Measurements from ENCODE around the gene GPR137. TPM values are rescaled to one million over a fixed set of nuclear protein-coding genes. Genes with fewer than 3 reads are reported as not detected.

The GPR137 gene
- total and polyA plus RNA-seq, 4 donors: 6.7 to 22.2 (median 9.0) TPM

- H3K27me3 ChIP-seq (ENCODE audit: control insufficient read depth in 4 of 4, insufficient read depth in 4 of 4, low read length in 3 of 4): no peaks in the 10 kb centered on the region
- peaks cover 0 to 9% (median 3%) of the 10 kb centered on the region in 4 donors for H3K36me3 ChIP-seq (ENCODE audit: control insufficient read depth in 4 of 4, insufficient read depth in 3 of 4, low read depth in 1 of 4, low read length in 3 of 4)
- no peaks in the 10 kb centered on the region for H3K9me3 ChIP-seq (ENCODE audit: control insufficient read depth in 4 of 4, low read length in 3 of 4)
- DNase-seq (ENCODE audit: low spot score): no peak
- H3K4me3 ChIP-seq (ENCODE audit: low read depth in 1 of 3, low read length in 3 of 3): no peak overlapping the region
- peaks cover 5 to 36% (median 28%) of the 10 kb centered on the region in 4 donors for H3K4me1 ChIP-seq (ENCODE audit: control insufficient read depth in 4 of 4, insufficient read depth in 4 of 4, low read length in 3 of 4)
- no peak for TF ChIP-seq FOXA1 (IDR thresholded peaks at IDR 0.05)
- no peak for TF ChIP-seq REST (IDR thresholded peaks at IDR 0.05)
- TF ChIP-seq RAD21 (IDR thresholded peaks at IDR 0.05): no peak
- TF ChIP-seq GABPA (IDR thresholded peaks at IDR 0.05 in 1 of 2, conservative IDR thresholded peaks at IDR 0.05 in 1 of 2): no peak
- 88% methylated on average over 8 of the region's 8 CpGs for WGBS
- no peak overlapping the region for H3K9ac ChIP-seq (ENCODE audit: low read depth in 1 of 2, low read length in 2 of 2)
- H3K27ac ChIP-seq (ENCODE audit: low read depth in 1 of 2, low read length in 2 of 2): no peak overlapping the region
Observed at GRCh38 chr11:64253043-64253442, 32.6 kb upstream of the GPR137 start.

- Histone ChIP-seq H3K9me3 (ENCODE audit: control insufficient read depth in 4 of 4, low read length in 3 of 4) (no peaks in the 10 kb centered on the region), H3K4me3 (ENCODE audit: low read depth in 1 of 3, low read length in 3 of 3) (no peak overlapping the region), H3K4me1 (ENCODE audit: control insufficient read depth in 4 of 4, insufficient read depth in 4 of 4, low read length in 3 of 4) (peaks cover 5 to 34% (median 27%) of the 10 kb centered on the region in 4 donors), H3K9ac (ENCODE audit: low read depth in 1 of 2, low read length in 2 of 2) (no peak overlapping the region), H3K36me3 (ENCODE audit: control insufficient read depth in 4 of 4, insufficient read depth in 3 of 4, low read depth in 1 of 4, low read length in 3 of 4) (peaks cover 0 to 11% (median 3%) of the 10 kb centered on the region in 4 donors), H3K27me3 (ENCODE audit: control insufficient read depth in 4 of 4, insufficient read depth in 4 of 4, low read length in 3 of 4) (no peaks in the 10 kb centered on the region), H3K27ac (ENCODE audit: low read depth in 1 of 2, low read length in 2 of 2) (no peak overlapping the region)
- 71% methylated on average over 5 of the region's 5 CpGs for WGBS
- no peak for DNase-seq (ENCODE audit: low spot score)
- TF ChIP-seq FOXA2 (IDR thresholded peaks at IDR 0.05): no peak
Observed at GRCh38 chr11:64253481-64253880, 32.2 kb upstream of the GPR137 start.

DNA sequence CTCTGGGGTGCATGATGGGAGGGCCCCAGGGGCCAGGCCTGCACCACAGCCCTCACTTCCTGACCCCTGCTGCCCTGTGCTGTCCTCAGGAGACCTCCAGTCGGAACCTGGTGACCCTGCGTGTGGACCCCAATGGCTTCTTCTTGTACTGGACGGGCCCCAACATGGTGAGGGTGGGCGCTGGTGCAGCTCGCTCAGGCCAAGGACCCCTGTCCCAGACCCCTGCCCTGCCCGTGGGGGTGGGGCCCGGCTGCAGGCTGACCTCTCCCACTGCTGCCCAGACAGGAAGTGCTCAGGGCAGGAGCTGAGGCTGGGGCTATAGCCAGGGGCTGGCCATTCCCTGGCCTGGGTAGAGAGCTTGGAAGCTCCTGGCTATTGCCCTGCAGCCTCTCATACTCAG lies 31.3 kb upstream of the GPR137 start:
- Histone ChIP-seq H3K9ac (ENCODE audit: low read depth in 1 of 2, low read length in 2 of 2) (no peak overlapping the region), H3K9me3 (ENCODE audit: control insufficient read depth in 4 of 4, low read length in 3 of 4) (no peaks in the 10 kb centered on the region), H3K36me3 (ENCODE audit: control insufficient read depth in 4 of 4, insufficient read depth in 3 of 4, low read depth in 1 of 4, low read length in 3 of 4) (peaks cover 0 to 12% (median 3%) of the 10 kb centered on the region in 4 donors), H3K27ac (ENCODE audit: low read depth in 1 of 2, low read length in 2 of 2) (no peak overlapping the region), H3K4me3 (ENCODE audit: low read depth in 1 of 3, low read length in 3 of 3) (no peak overlapping the region), H3K27me3 (ENCODE audit: control insufficient read depth in 4 of 4, insufficient read depth in 4 of 4, low read length in 3 of 4) (no peaks in the 10 kb centered on the region), H3K4me1 (ENCODE audit: control insufficient read depth in 4 of 4, insufficient read depth in 4 of 4, low read length in 3 of 4) (peaks cover 2 to 28% (median 23%) of the 10 kb centered on the region in 4 donors)
- 87% methylated on average over 7 of the region's 7 CpGs for WGBS
- TF ChIP-seq HNF4G (IDR thresholded peaks at IDR 0.05) (no peak), GABPA (IDR thresholded peaks at IDR 0.05 in 1 of 2, conservative IDR thresholded peaks at IDR 0.05 in 1 of 2) (no peak), REST (IDR thresholded peaks at IDR 0.05) (no peak)
- DNase-seq (ENCODE audit: low spot score): no peak
